Activated CD4-positive, alpha-beta T cell treated with anti-CD3 and anti-CD28 coated beads, Interleukin-2, amount 10 ng/mL, durations not matched to agents 24 days and 14 days (primary cell): Measurements from ENCODE around the gene EPHA2. TPM values are rescaled to one million over a fixed set of nuclear protein-coding genes. Genes with fewer than 3 reads are reported as not detected.

Experiments
- DNase-seq: peaks from one replicate; pipeline ENCODE4 v3.0.0; 2022
- H3K27ac Mint-ChIP-seq: one replicate; pipeline ENCODE4 v1.8.0; 2022; ENCODE audit warnings: mild to moderate bottlenecking, mixed read lengths
- H3K27me3 Mint-ChIP-seq: one replicate; pipeline ENCODE4 v1.8.0; 2022; ENCODE audit warnings: mixed read lengths
- H3K36me3 Mint-ChIP-seq: one replicate; pipeline ENCODE4 v1.8.0; 2022; ENCODE audit warnings: low read depth, mild to moderate bottlenecking, mixed read lengths
- H3K4me1 Mint-ChIP-seq: one replicate; pipeline ENCODE4 v1.8.0; 2021; ENCODE audit warnings: mixed read lengths
- H3K4me3 Mint-ChIP-seq: one replicate; pipeline ENCODE4 v1.8.0; 2022; ENCODE audit warnings: mild to moderate bottlenecking, moderate library complexity, mixed read lengths
- H3K9me3 Mint-ChIP-seq: one replicate; pipeline ENCODE4 v1.8.0; 2021; ENCODE audit warnings: mixed read lengths
- intact Hi-C: fragments of 100-400 bp; cut with micrococcal nuclease; formaldehyde crosslinking; loops from one replicate; pipeline ENCODE4 v1.15.1; 2023
- total RNA-seq: library from RNA; stranded (reverse); gene quantifications from 2 replicates; pipeline ENCODE4 v1.2.3, GENCODE V29; 2022

EPHA2 gene
- total RNA-seq, 1 donor from 2014 or later: not detected

- H3K4me3 Mint-ChIP-seq: no peak overlapping the region
- no peak overlapping the region for H3K27ac Mint-ChIP-seq
- H3K9me3 Mint-ChIP-seq: no peaks in the 10 kb centered on the region
- no peaks in the 10 kb centered on the region for H3K4me1 Mint-ChIP-seq
- H3K36me3 Mint-ChIP-seq: no peaks in the 10 kb centered on the region
- intact Hi-C loops: no loop called here
- no peak for DNase-seq
- H3K27me3 Mint-ChIP-seq: no peaks in the 10 kb centered on the region
Observed at GRCh38 chr1:16134066-16134801, 21.6 kb downstream of the EPHA2 start.

GRCh38 chr1:16133007-16133961 is 22.6 kb downstream of the EPHA2 start:
- Mint-ChIP-seq H3K27me3 (no peaks in the 10 kb centered on the region), H3K36me3 (no peaks in the 10 kb centered on the region), H3K4me3 (no peak overlapping the region), H3K9me3 (no peaks in the 10 kb centered on the region), H3K4me1 (no peaks in the 10 kb centered on the region), H3K27ac (no peak overlapping the region)
- intact Hi-C loops: no loop called here
- DNase-seq: no peak

- DNase-seq: no peak
- H3K27me3 Mint-ChIP-seq: no peaks in the 10 kb centered on the region
- H3K9me3 Mint-ChIP-seq: no peaks in the 10 kb centered on the region
- no peaks in the 10 kb centered on the region for H3K4me1 Mint-ChIP-seq
- intact Hi-C loops: no loop called here
- H3K27ac Mint-ChIP-seq: no peak overlapping the region
- no peaks in the 10 kb centered on the region for H3K36me3 Mint-ChIP-seq
- H3K4me3 Mint-ChIP-seq: no peak overlapping the region
Observed at GRCh38 chr1:16132325-16132785, 23.5 kb downstream of the EPHA2 start.

GRCh38 chr1:16131636-16132324 is 24.1 kb downstream of the EPHA2 start:
- Mint-ChIP-seq H3K36me3 (no peaks in the 10 kb centered on the region), H3K9me3 (no peaks in the 10 kb centered on the region), H3K4me3 (no peak overlapping the region), H3K27ac (no peak overlapping the region), H3K4me1 (no peaks in the 10 kb centered on the region), H3K27me3 (no peaks in the 10 kb centered on the region)
- no peak for DNase-seq
- intact Hi-C loops: no loop called here

GRCh38 chr1:16130827-16131226 is 25.0 kb downstream of the EPHA2 start:
- Mint-ChIP-seq H3K27ac (no peak overlapping the region), H3K36me3 (no peaks in the 10 kb centered on the region), H3K4me3 (no peak overlapping the region), H3K9me3 (no peaks in the 10 kb centered on the region), H3K27me3 (no peaks in the 10 kb centered on the region), H3K4me1 (no peaks in the 10 kb centered on the region)
- intact Hi-C loops: no loop called here
- no peak for DNase-seq

GRCh38 chr1:16129921-16130543 is 25.8 kb downstream of the EPHA2 start:
- H3K27me3 Mint-ChIP-seq: no peaks in the 10 kb centered on the region
- intact Hi-C loops: no loop called here
- H3K9me3 Mint-ChIP-seq: no peaks in the 10 kb centered on the region
- no peaks in the 10 kb centered on the region for H3K4me1 Mint-ChIP-seq
- H3K4me3 Mint-ChIP-seq: no peak overlapping the region
- DNase-seq: no peak
- no peaks in the 10 kb centered on the region for H3K36me3 Mint-ChIP-seq
- H3K27ac Mint-ChIP-seq: no peak overlapping the region

- Mint-ChIP-seq H3K36me3 (no peaks in the 10 kb centered on the region), H3K27me3 (no peaks in the 10 kb centered on the region), H3K4me3 (no peak overlapping the region), H3K9me3 (no peaks in the 10 kb centered on the region), H3K4me1 (no peaks in the 10 kb centered on the region), H3K27ac (no peak overlapping the region)
- no peak for DNase-seq
- intact Hi-C loops: no loop called here
Observed at GRCh38 chr1:16129316-16129715, 26.6 kb downstream of the EPHA2 start.

- no peak for DNase-seq
- Mint-ChIP-seq H3K4me3 (no peak overlapping the region), H3K4me1 (no peaks in the 10 kb centered on the region), H3K36me3 (no peaks in the 10 kb centered on the region), H3K9me3 (no peaks in the 10 kb centered on the region), H3K27ac (no peak overlapping the region), H3K27me3 (no peaks in the 10 kb centered on the region)
- intact Hi-C loops: no loop called here
Observed at GRCh38 chr1:16128338-16128741, 27.5 kb downstream of the EPHA2 start.

- Mint-ChIP-seq H3K27ac (no peak overlapping the region), H3K4me1 (peaks cover 4% of the 10 kb centered on the region), H3K36me3 (no peaks in the 10 kb centered on the region), H3K9me3 (no peaks in the 10 kb centered on the region), H3K4me3 (no peak overlapping the region), H3K27me3 (no peaks in the 10 kb centered on the region)
- DNase-seq: no peak
- intact Hi-C loops: no loop called here
Observed at GRCh38 chr1:16127676-16128337, 28.1 kb downstream of the EPHA2 start.

- Mint-ChIP-seq H3K36me3 (no peaks in the 10 kb centered on the region), H3K27ac (no peak overlapping the region), H3K9me3 (no peaks in the 10 kb centered on the region), H3K27me3 (no peaks in the 10 kb centered on the region), H3K4me1 (peaks cover 6% of the 10 kb centered on the region), H3K4me3 (no peak overlapping the region)
- intact Hi-C loops: no loop called here
- DNase-seq: no peak
Observed at GRCh38 chr1:16126743-16127515, 28.9 kb downstream of the EPHA2 start.

GRCh38 chr1:16126160-16126559 is 29.7 kb downstream of the EPHA2 start:
- H3K9me3 Mint-ChIP-seq: no peaks in the 10 kb centered on the region
- H3K27ac Mint-ChIP-seq: no peak overlapping the region
- intact Hi-C loops: no loop called here
- H3K4me3 Mint-ChIP-seq: no peak overlapping the region
- no peaks in the 10 kb centered on the region for H3K36me3 Mint-ChIP-seq
- no peaks in the 10 kb centered on the region for H3K27me3 Mint-ChIP-seq
- peaks cover 6% of the 10 kb centered on the region for H3K4me1 Mint-ChIP-seq
- no peak for DNase-seq

- intact Hi-C loops: no loop called here
- H3K9me3 Mint-ChIP-seq: no peaks in the 10 kb centered on the region
- no peak overlapping the region for H3K4me3 Mint-ChIP-seq
- DNase-seq: no peak
- no peaks in the 10 kb centered on the region for H3K36me3 Mint-ChIP-seq
- H3K27ac Mint-ChIP-seq: no peak overlapping the region
- H3K27me3 Mint-ChIP-seq: no peaks in the 10 kb centered on the region
- H3K4me1 Mint-ChIP-seq: peaks cover 6% of the 10 kb centered on the region
Observed at GRCh38 chr1:16125483-16125882, 30.4 kb downstream of the EPHA2 start.

- intact Hi-C loops: no loop called here
- no peak overlapping the region for H3K4me3 Mint-ChIP-seq
- no peaks in the 10 kb centered on the region for H3K27me3 Mint-ChIP-seq
- H3K9me3 Mint-ChIP-seq: no peaks in the 10 kb centered on the region
- H3K36me3 Mint-ChIP-seq: no peaks in the 10 kb centered on the region
- H3K27ac Mint-ChIP-seq: no peak overlapping the region
- peaks cover 6% of the 10 kb centered on the region for H3K4me1 Mint-ChIP-seq
- no peak for DNase-seq
Observed at GRCh38 chr1:16125088-16125470, 30.8 kb downstream of the EPHA2 start.
